ENCODE results near the gene CSNK1G2. TPM values are rescaled to one million over a fixed set of nuclear protein-coding genes. Genes with fewer than 3 reads are reported as not detected.

Gene CSNK1G2
- total and polyA plus RNA-seq, 2 of the 13 experiments (the other 11 are each of a cell fraction or from before 2014, with no cell fraction given): 53.8 to 72.5 TPM

DNA sequence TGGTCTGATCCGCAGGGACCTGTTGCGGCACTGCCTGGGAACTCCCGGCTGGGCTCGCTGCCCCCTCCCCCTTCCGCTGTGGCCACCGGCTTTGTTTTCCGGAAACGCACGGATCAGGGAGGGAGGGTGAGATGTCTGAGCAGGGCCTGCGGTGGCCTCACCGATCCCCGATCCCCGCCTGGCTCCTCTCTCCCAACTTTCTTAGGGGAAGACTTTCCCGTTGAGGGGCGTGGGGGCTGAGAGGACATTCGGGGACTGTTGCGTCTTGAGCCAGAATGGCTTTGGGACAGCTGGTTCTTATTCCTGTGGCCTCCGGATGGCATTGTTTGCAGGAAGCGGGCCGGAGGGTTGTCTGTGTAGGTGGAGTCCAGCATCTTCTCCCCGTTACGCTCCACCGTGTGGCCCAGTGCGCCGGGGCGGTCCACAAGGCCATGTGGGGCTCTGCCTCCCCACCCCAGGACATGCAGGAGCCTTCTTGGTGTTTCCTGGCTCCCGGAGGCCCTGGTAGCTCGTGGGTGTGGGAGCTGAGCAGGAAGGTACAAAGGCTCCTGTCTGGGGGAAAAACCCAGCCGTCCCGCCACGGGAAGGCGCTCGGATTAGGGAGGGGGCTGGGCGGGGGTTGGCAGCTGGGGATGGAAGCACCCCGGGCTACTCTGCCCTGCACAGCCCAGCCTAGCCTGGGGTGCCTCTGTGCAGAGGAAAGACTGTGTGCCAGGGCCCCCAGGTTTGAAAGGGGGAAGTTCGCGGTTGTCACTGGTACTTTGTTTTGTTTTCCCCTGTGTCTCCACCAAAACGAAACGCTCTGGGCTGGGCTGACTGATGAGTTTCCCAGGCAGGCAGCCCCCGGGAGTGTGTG, 1.3 kb downstream of the CSNK1G2 start (continued):
- TF ChIP-seq, protein P1, sequence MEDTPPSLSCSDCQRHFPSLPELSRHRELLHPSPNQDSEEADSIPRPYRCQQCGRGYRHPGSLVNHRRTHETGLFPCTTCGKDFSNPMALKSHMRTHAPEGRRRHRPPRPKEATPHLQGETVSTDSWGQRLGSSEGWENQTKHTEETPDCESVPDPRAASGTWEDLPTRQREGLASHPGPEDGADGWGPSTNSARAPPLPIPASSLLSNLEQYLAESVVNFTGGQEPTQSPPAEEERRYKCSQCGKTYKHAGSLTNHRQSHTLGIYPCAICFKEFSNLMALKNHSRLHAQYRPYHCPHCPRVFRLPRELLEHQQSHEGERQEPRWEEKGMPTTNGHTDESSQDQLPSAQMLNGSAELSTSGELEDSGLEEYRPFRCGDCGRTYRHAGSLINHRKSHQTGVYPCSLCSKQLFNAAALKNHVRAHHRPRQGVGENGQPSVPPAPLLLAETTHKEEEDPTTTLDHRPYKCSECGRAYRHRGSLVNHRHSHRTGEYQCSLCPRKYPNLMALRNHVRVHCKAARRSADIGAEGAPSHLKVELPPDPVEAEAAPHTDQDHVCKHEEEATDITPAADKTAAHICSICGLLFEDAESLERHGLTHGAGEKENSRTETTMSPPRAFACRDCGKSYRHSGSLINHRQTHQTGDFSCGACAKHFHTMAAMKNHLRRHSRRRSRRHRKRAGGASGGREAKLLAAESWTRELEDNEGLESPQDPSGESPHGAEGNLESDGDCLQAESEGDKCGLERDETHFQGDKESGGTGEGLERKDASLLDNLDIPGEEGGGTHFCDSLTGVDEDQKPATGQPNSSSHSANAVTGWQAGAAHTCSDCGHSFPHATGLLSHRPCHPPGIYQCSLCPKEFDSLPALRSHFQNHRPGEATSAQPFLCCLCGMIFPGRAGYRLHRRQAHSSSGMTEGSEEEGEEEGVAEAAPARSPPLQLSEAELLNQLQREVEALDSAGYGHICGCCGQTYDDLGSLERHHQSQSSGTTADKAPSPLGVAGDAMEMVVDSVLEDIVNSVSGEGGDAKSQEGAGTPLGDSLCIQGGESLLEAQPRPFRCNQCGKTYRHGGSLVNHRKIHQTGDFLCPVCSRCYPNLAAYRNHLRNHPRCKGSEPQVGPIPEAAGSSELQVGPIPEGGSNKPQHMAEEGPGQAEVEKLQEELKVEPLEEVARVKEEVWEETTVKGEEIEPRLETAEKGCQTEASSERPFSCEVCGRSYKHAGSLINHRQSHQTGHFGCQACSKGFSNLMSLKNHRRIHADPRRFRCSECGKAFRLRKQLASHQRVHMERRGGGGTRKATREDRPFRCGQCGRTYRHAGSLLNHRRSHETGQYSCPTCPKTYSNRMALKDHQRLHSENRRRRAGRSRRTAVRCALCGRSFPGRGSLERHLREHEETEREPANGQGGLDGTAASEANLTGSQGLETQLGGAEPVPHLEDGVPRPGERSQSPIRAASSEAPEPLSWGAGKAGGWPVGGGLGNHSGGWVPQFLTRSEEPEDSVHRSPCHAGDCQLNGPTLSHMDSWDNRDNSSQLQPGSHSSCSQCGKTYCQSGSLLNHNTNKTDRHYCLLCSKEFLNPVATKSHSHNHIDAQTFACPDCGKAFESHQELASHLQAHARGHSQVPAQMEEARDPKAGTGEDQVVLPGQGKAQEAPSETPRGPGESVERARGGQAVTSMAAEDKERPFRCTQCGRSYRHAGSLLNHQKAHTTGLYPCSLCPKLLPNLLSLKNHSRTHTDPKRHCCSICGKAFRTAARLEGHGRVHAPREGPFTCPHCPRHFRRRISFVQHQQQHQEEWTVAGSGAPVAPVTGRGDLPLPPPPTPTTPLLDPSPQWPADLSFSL (CRISPR knock-in tag; IDR thresholded peaks at IDR 0.05): no peak
- no peak for TF ChIP-seq SAFB2 (CRISPR knock-in tag; IDR thresholded peaks at IDR 0.05; ENCODE audit: borderline replicate concordance, low read depth)
- peak; percentile 57 for TF ChIP-seq SOX5 (CRISPR knock-in tag; IDR thresholded peaks at IDR 0.05; ENCODE audit: borderline replicate concordance)
- no peak for TF ChIP-seq ARID2 (CRISPR knock-in tag; IDR thresholded peaks at IDR 0.05; ENCODE audit: borderline replicate concordance)
- TF ChIP-seq RORA (CRISPR knock-in tag; IDR thresholded peaks at IDR 0.05): no peak
- no peak for TF ChIP-seq ZNF282 (IDR thresholded peaks at IDR 0.05; ENCODE audit: partially characterized antibody)
- 0 out of 2 replicates have a peak, but pooled peaks have one; percentile 43 for TF ChIP-seq ZNF431 (CRISPR knock-in tag; IDR thresholded peaks at IDR 0.05; ENCODE audit: borderline replicate concordance, low read depth)
- TF ChIP-seq ZSCAN22 (CRISPR knock-in tag; IDR thresholded peaks at IDR 0.05): no peak
- no peak for TF ChIP-seq ZNF567 (CRISPR knock-in tag; IDR thresholded peaks at IDR 0.05; ENCODE audit: borderline replicate concordance)
- TF ChIP-seq, protein P2, sequence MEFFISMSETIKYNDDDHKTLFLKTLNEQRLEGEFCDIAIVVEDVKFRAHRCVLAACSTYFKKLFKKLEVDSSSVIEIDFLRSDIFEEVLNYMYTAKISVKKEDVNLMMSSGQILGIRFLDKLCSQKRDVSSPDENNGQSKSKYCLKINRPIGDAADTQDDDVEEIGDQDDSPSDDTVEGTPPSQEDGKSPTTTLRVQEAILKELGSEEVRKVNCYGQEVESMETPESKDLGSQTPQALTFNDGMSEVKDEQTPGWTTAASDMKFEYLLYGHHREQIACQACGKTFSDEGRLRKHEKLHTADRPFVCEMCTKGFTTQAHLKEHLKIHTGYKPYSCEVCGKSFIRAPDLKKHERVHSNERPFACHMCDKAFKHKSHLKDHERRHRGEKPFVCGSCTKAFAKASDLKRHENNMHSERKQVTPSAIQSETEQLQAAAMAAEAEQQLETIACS (CRISPR knock-in tag; IDR thresholded peaks at IDR 0.05): no peak
- 0 out of 2 replicates have a peak, but pooled peaks have one; percentile 43 for TF ChIP-seq ZIK1 (CRISPR knock-in tag; IDR thresholded peaks at IDR 0.05; ENCODE audit: borderline replicate concordance, low read depth)
- peak; percentile 66 for TF ChIP-seq SALL1 (CRISPR knock-in tag; IDR thresholded peaks at IDR 0.05)
- TF ChIP-seq, protein P3, sequence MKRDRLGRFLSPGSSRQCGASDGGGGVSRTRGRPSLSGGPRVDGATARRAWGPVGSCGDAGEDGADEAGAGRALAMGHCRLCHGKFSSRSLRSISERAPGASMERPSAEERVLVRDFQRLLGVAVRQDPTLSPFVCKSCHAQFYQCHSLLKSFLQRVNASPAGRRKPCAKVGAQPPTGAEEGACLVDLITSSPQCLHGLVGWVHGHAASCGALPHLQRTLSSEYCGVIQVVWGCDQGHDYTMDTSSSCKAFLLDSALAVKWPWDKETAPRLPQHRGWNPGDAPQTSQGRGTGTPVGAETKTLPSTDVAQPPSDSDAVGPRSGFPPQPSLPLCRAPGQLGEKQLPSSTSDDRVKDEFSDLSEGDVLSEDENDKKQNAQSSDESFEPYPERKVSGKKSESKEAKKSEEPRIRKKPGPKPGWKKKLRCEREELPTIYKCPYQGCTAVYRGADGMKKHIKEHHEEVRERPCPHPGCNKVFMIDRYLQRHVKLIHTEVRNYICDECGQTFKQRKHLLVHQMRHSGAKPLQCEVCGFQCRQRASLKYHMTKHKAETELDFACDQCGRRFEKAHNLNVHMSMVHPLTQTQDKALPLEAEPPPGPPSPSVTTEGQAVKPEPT (CRISPR knock-in tag; IDR thresholded peaks at IDR 0.05; ENCODE audit: low read depth): no peak
- TF ChIP-seq, protein P4, sequence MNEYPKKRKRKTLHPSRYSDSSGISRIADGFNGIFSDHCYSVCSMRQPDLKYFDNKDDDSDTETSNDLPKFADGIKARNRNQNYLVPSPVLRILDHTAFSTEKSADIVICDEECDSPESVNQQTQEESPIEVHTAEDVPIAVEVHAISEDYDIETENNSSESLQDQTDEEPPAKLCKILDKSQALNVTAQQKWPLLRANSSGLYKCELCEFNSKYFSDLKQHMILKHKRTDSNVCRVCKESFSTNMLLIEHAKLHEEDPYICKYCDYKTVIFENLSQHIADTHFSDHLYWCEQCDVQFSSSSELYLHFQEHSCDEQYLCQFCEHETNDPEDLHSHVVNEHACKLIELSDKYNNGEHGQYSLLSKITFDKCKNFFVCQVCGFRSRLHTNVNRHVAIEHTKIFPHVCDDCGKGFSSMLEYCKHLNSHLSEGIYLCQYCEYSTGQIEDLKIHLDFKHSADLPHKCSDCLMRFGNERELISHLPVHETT (CRISPR knock-in tag; conservative IDR thresholded peaks at IDR 0.05): peak; percentile 66; the same call in 1 of the 2 replicates
